ENCODE measurements around the gene LAPTM4A. TPM values are rescaled to one million over a fixed set of nuclear protein-coding genes. Genes with fewer than 3 reads are reported as not detected.

LAPTM4A gene
- total and polyA plus RNA-seq, 10 donors, result 54.9 to 158 (median 113) TPM

- Histone ChIP-seq H3K27ac (no peak overlapping the region), H3K9me3 (no peaks in the 10 kb centered on the region), H3K4me1 (peaks cover 6 to 20% (median 16%) of the 10 kb centered on the region in 6 donors), H3K27me3 (replicated peaks in 1 of 7) (peaks cover 0 to 31% (median 0%) of the 10 kb centered on the region in 7 donors), H3K36me3 (no peaks in the 10 kb centered on the region), H3K4me3 (no peak overlapping the region)
- intact Hi-C loops (cut with DNase I; ENCODE audit: low total_unique reads), result no loop called here
- TF ChIP-seq POLR2AphosphoS5 (IDR thresholded peaks at IDR 0.05) (no peak), CTCF (IDR thresholded peaks at IDR 0.05 in 8 of 11, conservative IDR thresholded peaks at IDR 0.05 in 3 of 11) (no peak), POLR2A (IDR thresholded peaks at IDR 0.05) (no peak)
- no peak for DNase-seq
Measured at GRCh38 chr2:19993731-19994130, 57.7 kb downstream of the LAPTM4A start.

- Histone ChIP-seq H3K27ac (no peak overlapping the region), H3K4me3 (no peak overlapping the region), H3K27me3 (replicated peaks in 1 of 7) (peaks cover 0 to 24% (median 0%) of the 10 kb centered on the region in 7 donors), H3K4me1 (peaks cover 6 to 31% (median 21%) of the 10 kb centered on the region in 6 donors), H3K9me3 (no peaks in the 10 kb centered on the region), H3K36me3 (no peaks in the 10 kb centered on the region)
- 76 to 96% (median 84%) methylated on average over 1 of the region's 1 CpG for WGBS, 5 donors
- DNase-seq, result no peak
- intact Hi-C loops (cut with DNase I; ENCODE audit: low total_unique reads), result no loop called here
- TF ChIP-seq CTCF (IDR thresholded peaks at IDR 0.05 in 8 of 11, conservative IDR thresholded peaks at IDR 0.05 in 3 of 11) (no peak), POLR2A (IDR thresholded peaks at IDR 0.05) (no peak), POLR2AphosphoS5 (IDR thresholded peaks at IDR 0.05) (no peak)
Measured at GRCh38 chr2:19991895-19992294, 59.5 kb downstream of the LAPTM4A start.

- H3K4me1 ChIP-seq, result peaks cover 6 to 31% (median 21%) of the 10 kb centered on the region in 6 donors
- TF ChIP-seq POLR2A (IDR thresholded peaks at IDR 0.05) (no peak), CTCF (IDR thresholded peaks at IDR 0.05 in 8 of 11, conservative IDR thresholded peaks at IDR 0.05 in 3 of 11) (no peak), POLR2AphosphoS5 (IDR thresholded peaks at IDR 0.05) (no peak)
- no peaks in the 10 kb centered on the region for H3K36me3 ChIP-seq
- no peaks in the 10 kb centered on the region for H3K9me3 ChIP-seq
- H3K4me3 ChIP-seq, result peak overlapping the region; percentile 48 to 92 (median 76)
- peaks cover 0 to 24% (median 0%) of the 10 kb centered on the region in 7 donors for H3K27me3 ChIP-seq (replicated peaks in 1 of 7)
- no peak for DNase-seq
- intact Hi-C loops (cut with DNase I; ENCODE audit: low total_unique reads), result no loop called here
- WGBS, 5 donors, result 23 to 30% (median 27%) methylated on average over 10 of the region's 10 CpGs
- H3K27ac ChIP-seq, result peak overlapping the region in 7 of 8 donors; percentile 24 to 81 (median 63)
Measured at GRCh38 chr2:19990416-19990728, 61.1 kb downstream of the LAPTM4A start.

GRCh38 chr2:19989667-19990415 is 61.6 kb downstream of the LAPTM4A start, which contains the start of gene WDR35:
TSS of gene WDR35 (minus strand) at chr2:19990105. CDS start at chr2:19990015, 90 bp downstream.
- H3K27ac ChIP-seq, result peak within 1 kb of the TSS in 7 of 8 donors; percentile 24 to 81 (median 63)
- 1 to 2% (median 1%) methylated on average over 33 to 70 of the region's 70 CpGs for WGBS, 5 donors

More at GRCh38 chr2:19989667-19990415, 61.6 kb downstream of the LAPTM4A start, which contains the start of gene WDR35:
- intact Hi-C loops (cut with DNase I; ENCODE audit: low total_unique reads), result no loop called here
- Histone ChIP-seq H3K36me3 (peaks cover 0 to 2% (median 0%) of the 10 kb centered on the region in 6 donors), H3K4me1 (peaks cover 6 to 31% (median 21%) of the 10 kb centered on the region in 6 donors), H3K4me3 (peak within 1 kb of the TSS; percentile 48 to 92 (median 76)), H3K27me3 (replicated peaks in 1 of 7) (peaks cover 0 to 24% (median 0%) of the 10 kb centered on the region in 7 donors), H3K9me3 (no peaks in the 10 kb centered on the region)
- TF ChIP-seq CTCF (IDR thresholded peaks at IDR 0.05 in 8 of 11, conservative IDR thresholded peaks at IDR 0.05 in 3 of 11) (no peak), POLR2A (IDR thresholded peaks at IDR 0.05) (no peak), POLR2AphosphoS5 (IDR thresholded peaks at IDR 0.05) (peak; percentile 91 to 94 (median 94))
- peak; percentile 97 for DNase-seq

Data from spleen (tissue), 11 donors.